ENCODE measurements around the gene SYNPR.

Gene SYNPR

DNA sequence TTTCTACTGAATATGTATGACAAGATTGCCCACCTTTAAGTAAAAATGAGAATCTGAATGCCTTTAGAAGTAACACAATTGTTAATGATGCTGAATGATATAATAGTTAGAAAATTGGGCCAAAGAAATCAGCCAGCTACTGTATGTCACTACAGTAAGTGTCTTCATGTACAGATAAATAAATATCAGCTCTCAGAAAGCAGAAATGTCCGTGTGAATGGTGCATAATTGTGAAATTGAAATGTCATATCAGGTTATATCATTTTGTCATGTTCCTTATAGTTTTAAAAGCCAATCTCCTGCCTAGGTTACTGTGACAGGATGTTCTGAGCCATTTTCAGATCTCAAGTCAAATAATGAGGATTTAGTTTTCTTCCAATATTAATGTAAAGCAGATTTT, 283.8 kb downstream of the SYNPR start:
- ATAC-seq, result no peak
- TF ChIP-seq ZNF70 (CRISPR knock-in tag; IDR thresholded peaks at IDR 0.05) (no peak), ZFP30 (CRISPR knock-in tag; IDR thresholded peaks at IDR 0.05) (no peak), ZFP3 (CRISPR knock-in tag; IDR thresholded peaks at IDR 0.05) (no peak), ARNTL (CRISPR knock-in tag; IDR thresholded peaks at IDR 0.05; ENCODE audit: borderline replicate concordance, low read depth) (no peak), CSDC2 (CRISPR knock-in tag; IDR thresholded peaks at IDR 0.05) (no peak), RARB (CRISPR knock-in tag; IDR thresholded peaks at IDR 0.05) (no peak), ISL1 (CRISPR knock-in tag; IDR thresholded peaks at IDR 0.05) (no peak), ZNF565 (CRISPR knock-in tag; conservative IDR thresholded peaks at IDR 0.05; ENCODE audit: low read depth) (no peak), TCF4 (CRISPR knock-in tag; IDR thresholded peaks at IDR 0.05; ENCODE audit: borderline replicate concordance) (no peak), OSR1 (CRISPR knock-in tag; IDR thresholded peaks at IDR 0.05) (no peak), GLIS3 (CRISPR knock-in tag; IDR thresholded peaks at IDR 0.05) (no peak)
- TF ChIP-seq, protein P1, sequence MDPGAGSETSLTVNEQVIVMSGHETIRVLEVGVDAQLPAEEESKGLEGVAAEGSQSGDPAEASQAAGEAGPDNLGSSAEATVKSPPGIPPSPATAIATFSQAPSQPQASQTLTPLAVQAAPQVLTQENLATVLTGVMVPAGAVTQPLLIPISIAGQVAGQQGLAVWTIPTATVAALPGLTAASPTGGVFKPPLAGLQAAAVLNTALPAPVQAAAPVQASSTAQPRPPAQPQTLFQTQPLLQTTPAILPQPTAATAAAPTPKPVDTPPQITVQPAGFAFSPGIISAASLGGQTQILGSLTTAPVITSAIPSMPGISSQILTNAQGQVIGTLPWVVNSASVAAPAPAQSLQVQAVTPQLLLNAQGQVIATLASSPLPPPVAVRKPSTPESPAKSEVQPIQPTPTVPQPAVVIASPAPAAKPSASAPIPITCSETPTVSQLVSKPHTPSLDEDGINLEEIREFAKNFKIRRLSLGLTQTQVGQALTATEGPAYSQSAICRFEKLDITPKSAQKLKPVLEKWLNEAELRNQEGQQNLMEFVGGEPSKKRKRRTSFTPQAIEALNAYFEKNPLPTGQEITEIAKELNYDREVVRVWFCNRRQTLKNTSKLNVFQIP (CRISPR knock-in tag; IDR thresholded peaks at IDR 0.05; ENCODE audit: borderline replicate concordance, low read depth), result no peak
- TF ChIP-seq, protein P2, sequence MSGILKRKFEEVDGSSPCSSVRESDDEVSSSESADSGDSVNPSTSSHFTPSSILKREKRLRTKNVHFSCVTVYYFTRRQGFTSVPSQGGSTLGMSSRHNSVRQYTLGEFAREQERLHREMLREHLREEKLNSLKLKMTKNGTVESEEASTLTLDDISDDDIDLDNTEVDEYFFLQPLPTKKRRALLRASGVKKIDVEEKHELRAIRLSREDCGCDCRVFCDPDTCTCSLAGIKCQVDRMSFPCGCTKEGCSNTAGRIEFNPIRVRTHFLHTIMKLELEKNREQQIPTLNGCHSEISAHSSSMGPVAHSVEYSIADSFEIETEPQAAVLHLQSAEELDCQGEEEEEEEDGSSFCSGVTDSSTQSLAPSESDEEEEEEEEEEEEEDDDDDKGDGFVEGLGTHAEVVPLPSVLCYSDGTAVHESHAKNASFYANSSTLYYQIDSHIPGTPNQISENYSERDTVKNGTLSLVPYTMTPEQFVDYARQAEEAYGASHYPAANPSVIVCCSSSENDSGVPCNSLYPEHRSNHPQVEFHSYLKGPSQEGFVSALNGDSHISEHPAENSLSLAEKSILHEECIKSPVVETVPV (CRISPR knock-in tag; IDR thresholded peaks at IDR 0.05), result no peak

DNA sequence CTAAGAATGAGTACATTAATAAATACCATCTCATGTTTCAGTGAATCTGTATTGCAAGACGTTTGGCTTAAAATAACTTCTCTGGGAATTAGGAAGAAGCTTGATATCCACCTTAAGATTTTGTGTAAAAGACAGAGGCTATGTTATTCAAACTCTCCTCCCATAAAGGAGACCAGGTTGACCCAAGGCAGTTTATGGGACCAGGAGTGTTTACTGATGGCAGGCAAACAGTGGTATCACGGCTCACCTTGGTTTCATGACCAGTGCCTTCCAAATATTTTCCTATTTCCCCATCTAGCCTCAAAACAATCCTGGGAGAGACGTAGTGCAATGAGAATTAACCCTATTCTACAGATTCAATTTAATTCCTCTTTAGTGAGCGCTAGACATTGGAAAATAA, 284.2 kb downstream of the SYNPR start:
- no peak; the same call in 2 of the 3 replicates for ATAC-seq
- TF ChIP-seq SNAI2 (CRISPR knock-in tag; IDR thresholded peaks at IDR 0.05) (no peak), ZFP30 (CRISPR knock-in tag; IDR thresholded peaks at IDR 0.05) (no peak), ARNTL (CRISPR knock-in tag; IDR thresholded peaks at IDR 0.05; ENCODE audit: borderline replicate concordance, low read depth) (no peak), TCF4 (CRISPR knock-in tag; IDR thresholded peaks at IDR 0.05; ENCODE audit: borderline replicate concordance) (no peak)

DNA sequence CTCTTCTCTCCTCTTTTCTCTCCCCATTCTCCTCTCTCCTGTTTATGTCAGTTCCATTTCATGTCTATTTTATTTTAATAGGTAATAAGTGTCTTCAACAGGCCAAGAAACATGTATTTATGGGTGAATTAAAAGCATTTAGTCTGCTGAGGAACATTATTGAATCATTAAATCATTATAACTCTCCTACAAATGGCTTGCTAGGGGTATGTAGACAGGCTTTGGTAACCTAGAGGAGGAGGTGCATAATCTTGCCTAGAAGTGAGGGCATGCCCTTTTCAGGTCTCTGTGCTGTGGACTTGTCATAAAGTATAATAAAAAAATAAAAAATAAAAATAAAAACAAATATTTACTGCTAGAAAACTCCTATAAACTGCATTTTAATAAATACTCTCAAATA, 285.5 kb downstream of the SYNPR start:
- TF ChIP-seq TOX (CRISPR knock-in tag; IDR thresholded peaks at IDR 0.05; ENCODE audit: borderline replicate concordance) (no peak), ISL1 (CRISPR knock-in tag; IDR thresholded peaks at IDR 0.05) (no peak), TCF4 (CRISPR knock-in tag; IDR thresholded peaks at IDR 0.05; ENCODE audit: borderline replicate concordance) (no peak), ZNF70 (CRISPR knock-in tag; IDR thresholded peaks at IDR 0.05) (no peak), ARNTL (CRISPR knock-in tag; IDR thresholded peaks at IDR 0.05; ENCODE audit: borderline replicate concordance, low read depth) (no peak), ZFP3 (CRISPR knock-in tag; IDR thresholded peaks at IDR 0.05) (no peak), ZFP30 (CRISPR knock-in tag; IDR thresholded peaks at IDR 0.05) (no peak), PPARA (CRISPR knock-in tag; IDR thresholded peaks at IDR 0.05; ENCODE audit: borderline replicate concordance) (no peak), ZC3H10 (CRISPR knock-in tag; IDR thresholded peaks at IDR 0.05) (no peak), SNAI2 (CRISPR knock-in tag; IDR thresholded peaks at IDR 0.05) (no peak), ESRRG (CRISPR knock-in tag; IDR thresholded peaks at IDR 0.05) (no peak), OSR1 (CRISPR knock-in tag; IDR thresholded peaks at IDR 0.05) (no peak), CSDC2 (CRISPR knock-in tag; IDR thresholded peaks at IDR 0.05) (no peak), RARB (CRISPR knock-in tag; IDR thresholded peaks at IDR 0.05) (no peak), ZNF8 (CRISPR knock-in tag; IDR thresholded peaks at IDR 0.05) (no peak), GLIS3 (CRISPR knock-in tag; IDR thresholded peaks at IDR 0.05) (no peak)
- TF ChIP-seq, protein P2 (CRISPR knock-in tag; IDR thresholded peaks at IDR 0.05), result no peak
- TF ChIP-seq, protein P3, sequence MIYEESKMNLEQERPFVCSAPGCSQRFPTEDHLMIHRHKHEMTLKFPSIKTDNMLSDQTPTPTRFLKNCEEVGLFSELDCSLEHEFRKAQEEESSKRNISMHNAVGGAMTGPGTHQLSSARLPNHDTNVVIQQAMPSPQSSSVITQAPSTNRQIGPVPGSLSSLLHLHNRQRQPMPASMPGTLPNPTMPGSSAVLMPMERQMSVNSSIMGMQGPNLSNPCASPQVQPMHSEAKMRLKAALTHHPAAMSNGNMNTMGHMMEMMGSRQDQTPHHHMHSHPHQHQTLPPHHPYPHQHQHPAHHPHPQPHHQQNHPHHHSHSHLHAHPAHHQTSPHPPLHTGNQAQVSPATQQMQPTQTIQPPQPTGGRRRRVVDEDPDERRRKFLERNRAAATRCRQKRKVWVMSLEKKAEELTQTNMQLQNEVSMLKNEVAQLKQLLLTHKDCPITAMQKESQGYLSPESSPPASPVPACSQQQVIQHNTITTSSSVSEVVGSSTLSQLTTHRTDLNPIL (CRISPR knock-in tag; IDR thresholded peaks at IDR 0.05; ENCODE audit: low read depth), result no peak
- TF ChIP-seq, protein P1 (CRISPR knock-in tag; IDR thresholded peaks at IDR 0.05; ENCODE audit: borderline replicate concordance, low read depth), result no peak
- TF ChIP-seq, protein P4, sequence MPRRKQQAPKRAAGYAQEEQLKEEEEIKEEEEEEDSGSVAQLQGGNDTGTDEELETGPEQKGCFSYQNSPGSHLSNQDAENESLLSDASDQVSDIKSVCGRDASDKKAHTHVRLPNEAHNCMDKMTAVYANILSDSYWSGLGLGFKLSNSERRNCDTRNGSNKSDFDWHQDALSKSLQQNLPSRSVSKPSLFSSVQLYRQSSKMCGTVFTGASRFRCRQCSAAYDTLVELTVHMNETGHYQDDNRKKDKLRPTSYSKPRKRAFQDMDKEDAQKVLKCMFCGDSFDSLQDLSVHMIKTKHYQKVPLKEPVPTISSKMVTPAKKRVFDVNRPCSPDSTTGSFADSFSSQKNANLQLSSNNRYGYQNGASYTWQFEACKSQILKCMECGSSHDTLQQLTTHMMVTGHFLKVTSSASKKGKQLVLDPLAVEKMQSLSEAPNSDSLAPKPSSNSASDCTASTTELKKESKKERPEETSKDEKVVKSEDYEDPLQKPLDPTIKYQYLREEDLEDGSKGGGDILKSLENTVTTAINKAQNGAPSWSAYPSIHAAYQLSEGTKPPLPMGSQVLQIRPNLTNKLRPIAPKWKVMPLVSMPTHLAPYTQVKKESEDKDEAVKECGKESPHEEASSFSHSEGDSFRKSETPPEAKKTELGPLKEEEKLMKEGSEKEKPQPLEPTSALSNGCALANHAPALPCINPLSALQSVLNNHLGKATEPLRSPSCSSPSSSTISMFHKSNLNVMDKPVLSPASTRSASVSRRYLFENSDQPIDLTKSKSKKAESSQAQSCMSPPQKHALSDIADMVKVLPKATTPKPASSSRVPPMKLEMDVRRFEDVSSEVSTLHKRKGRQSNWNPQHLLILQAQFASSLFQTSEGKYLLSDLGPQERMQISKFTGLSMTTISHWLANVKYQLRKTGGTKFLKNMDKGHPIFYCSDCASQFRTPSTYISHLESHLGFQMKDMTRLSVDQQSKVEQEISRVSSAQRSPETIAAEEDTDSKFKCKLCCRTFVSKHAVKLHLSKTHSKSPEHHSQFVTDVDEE (CRISPR knock-in tag; IDR thresholded peaks at IDR 0.05), result no peak
- no peak for ATAC-seq

Measured in SK-N-SH treated with all-trans-retinoic acid at 6 μM for 48 hours (cell line).